Trophoblast cell (in vitro differentiated cells and primary cell): ENCODE results near the gene C13orf42.

ENCODE experiments used
- DNase-seq, 2 donors: peaks; one replicate each; pipeline ENCODE4 v3.0.0-alpha.2; 2016
- H2AFZ ChIP-seq: 2 replicates; pipeline ENCODE4 v1.6.1; 2013; ENCODE audit warnings: low read length, moderate library complexity, mild to moderate bottlenecking; ENCODE audit not compliant: insufficient read depth, poor library complexity
- H2AK5ac ChIP-seq: 2 replicates; pipeline ENCODE4 v1.6.1; 2013; ENCODE audit warnings: mild to moderate bottlenecking, low read length
- H2BK120ac ChIP-seq: 2 replicates; pipeline ENCODE4 v1.6.1; 2013; ENCODE audit warnings: low read length, mild to moderate bottlenecking, moderate library complexity; ENCODE audit not compliant: insufficient read depth, poor library complexity
- H2BK12ac ChIP-seq: 2 replicates; pipeline ENCODE4 v1.6.1; 2013; ENCODE audit warnings: mild to moderate bottlenecking, low read length, moderate library complexity
- H2BK5ac ChIP-seq: 2 replicates; pipeline ENCODE4 v1.6.1; 2013; ENCODE audit warnings: low read length, low read depth, moderate library complexity, mild to moderate bottlenecking; ENCODE audit not compliant: poor library complexity
- H3K14ac ChIP-seq: 2 replicates; pipeline ENCODE4 v1.6.1; 2013; ENCODE audit warnings: mild to moderate bottlenecking, low read length
- H3K18ac ChIP-seq: 2 replicates; pipeline ENCODE4 v1.6.1; 2013; ENCODE audit warnings: mild to moderate bottlenecking, low read length
- H3K23ac ChIP-seq: 2 replicates; pipeline ENCODE4 v1.6.1; 2013; ENCODE audit warnings: low read length
- H3K27ac ChIP-seq: 2 replicates; pipeline ENCODE4 v1.5.1; 2013; ENCODE audit warnings: low read depth, mild to moderate bottlenecking, inconsistent platforms, low read length, moderate library complexity
- H3K27me3 ChIP-seq: 2 replicates; pipeline ENCODE4 v1.6.1; 2013; ENCODE audit warnings: inconsistent platforms, mild to moderate bottlenecking, low read length, moderate library complexity; ENCODE audit not compliant: insufficient read depth
- H3K36me3 ChIP-seq, 2 experiments: 1 replicate in 1 of 2; 2 replicates in 1 of 2; pipeline ENCODE4 v1.6.1; 2013; ENCODE audit warnings: low read length in 2 of 2, mild to moderate bottlenecking in 2 of 2, moderate library complexity in 1 of 2; ENCODE audit not compliant: insufficient read depth in 2 of 2, control insufficient read depth in 1 of 2
- H3K4ac ChIP-seq: 2 replicates; pipeline ENCODE4 v1.6.1; 2013; ENCODE audit warnings: low read depth, mild to moderate bottlenecking, low read length, moderate library complexity
- H3K4me1 ChIP-seq, 2 experiments: 1 replicate in 1 of 2; 2 replicates in 1 of 2; pipeline ENCODE4 v1.6.1; 2013; ENCODE audit warnings: low read length in 2 of 2, mild to moderate bottlenecking in 2 of 2, moderate library complexity in 1 of 2; ENCODE audit not compliant: insufficient read depth in 2 of 2, control insufficient read depth in 1 of 2
- H3K4me2 ChIP-seq: 2 replicates; pipeline ENCODE4 v1.6.1; 2013; ENCODE audit warnings: inconsistent platforms, mild to moderate bottlenecking, low read length, moderate library complexity
- H3K4me3 ChIP-seq: 2 replicates; pipeline ENCODE4 v1.5.1; 2013; ENCODE audit warnings: mild to moderate bottlenecking, low read depth, low read length, inconsistent platforms
- H3K79me1 ChIP-seq: one replicate; pipeline ENCODE4 v1.6.1; 2013; ENCODE audit warnings: low read length
- H3K79me2 ChIP-seq: 2 replicates; pipeline ENCODE4 v1.6.1; 2013; ENCODE audit warnings: low read length, mild to moderate bottlenecking; ENCODE audit not compliant: control insufficient read depth, insufficient read depth, poor library complexity
- H3K9ac ChIP-seq: 2 replicates; pipeline ENCODE4 v1.6.1; 2013; ENCODE audit warnings: mild to moderate bottlenecking, low read length
- H3K9me3 ChIP-seq: 2 replicates; pipeline ENCODE4 v1.6.1; 2013; ENCODE audit warnings: low read depth, mild to moderate bottlenecking, control low read depth, inconsistent platforms, low read length; ENCODE audit not compliant: insufficient read depth
- H4K12ac ChIP-seq: 2 replicates; pipeline ENCODE4 v1.6.1; 2013; ENCODE audit warnings: low read depth, mild to moderate bottlenecking, low read length, moderate library complexity
- H4K8ac ChIP-seq: 2 replicates; pipeline ENCODE4 v1.6.1; 2013; ENCODE audit warnings: low read depth, mild to moderate bottlenecking, low read length, moderate library complexity
- H4K91ac ChIP-seq: one replicate; pipeline ENCODE4 v1.6.1; 2013; ENCODE audit warnings: low read depth, mild to moderate bottlenecking, low read length, moderate library complexity
- WGBS: extraction: QIAGEN DNeasy Blood & Tissue Kit; methylation state at CpG from one replicate; pipeline ENCODE4 v1.1.7; 2013; ENCODE audit warnings: missing lambda C conversion rate; ENCODE audit not compliant: insufficient read length, insufficient coverage; ENCODE audit errors: extremely low coverage; 5-methylcytosine and 5-hydroxymethylcytosine counted together

Gene C13orf42

DNA sequence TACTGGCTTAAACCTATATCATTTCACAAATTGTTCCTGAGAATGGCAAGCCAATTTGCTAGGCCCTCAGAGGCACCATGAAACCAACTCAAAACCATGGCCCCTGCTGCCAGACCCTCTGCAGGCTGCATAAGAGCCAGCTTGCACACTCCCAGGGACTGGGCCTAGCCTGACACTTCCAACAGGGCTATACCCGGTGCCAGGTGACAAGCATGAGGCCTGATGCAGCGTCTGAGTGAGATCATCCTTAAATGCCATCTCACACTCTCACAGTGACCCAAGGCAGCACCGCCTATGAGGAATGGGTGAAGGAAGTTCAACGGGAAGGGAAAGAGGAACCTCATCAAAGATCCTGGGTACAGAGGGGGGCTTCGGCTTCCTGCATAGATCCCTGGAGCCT, 65.6 kb downstream of the C13orf42 start:
- no peak overlapping the region for H2AFZ ChIP-seq
- no peak overlapping the region for H3K27ac ChIP-seq
- no peak overlapping the region for H3K4me2 ChIP-seq
- H3K4ac ChIP-seq = no peak overlapping the region
- no peak overlapping the region for H2BK120ac ChIP-seq
- WGBS = no CpG with 5 or more reads among the region's 5 CpGs
- no peak overlapping the region for H2BK5ac ChIP-seq
- no peak for DNase-seq
- no peaks in the 10 kb centered on the region for H3K79me2 ChIP-seq
- H4K12ac ChIP-seq = no peak overlapping the region
- H3K27me3 ChIP-seq = no peaks in the 10 kb centered on the region
- H3K4me3 ChIP-seq = no peak overlapping the region
- H3K23ac ChIP-seq = no peak overlapping the region
- no peak overlapping the region for H3K18ac ChIP-seq
- no peak overlapping the region for H4K91ac ChIP-seq
- no peak overlapping the region for H2BK12ac ChIP-seq
- H3K9me3 ChIP-seq = no peaks in the 10 kb centered on the region
- H3K9ac ChIP-seq = no peak overlapping the region
- H3K14ac ChIP-seq = no peak overlapping the region
- H3K4me1 ChIP-seq = no peaks in the 10 kb centered on the region
- H4K8ac ChIP-seq = no peak overlapping the region
- H3K36me3 ChIP-seq = no peaks in the 10 kb centered on the region
- no peak overlapping the region for H2AK5ac ChIP-seq
- H3K79me1 ChIP-seq = no peaks in the 10 kb centered on the region

DNA sequence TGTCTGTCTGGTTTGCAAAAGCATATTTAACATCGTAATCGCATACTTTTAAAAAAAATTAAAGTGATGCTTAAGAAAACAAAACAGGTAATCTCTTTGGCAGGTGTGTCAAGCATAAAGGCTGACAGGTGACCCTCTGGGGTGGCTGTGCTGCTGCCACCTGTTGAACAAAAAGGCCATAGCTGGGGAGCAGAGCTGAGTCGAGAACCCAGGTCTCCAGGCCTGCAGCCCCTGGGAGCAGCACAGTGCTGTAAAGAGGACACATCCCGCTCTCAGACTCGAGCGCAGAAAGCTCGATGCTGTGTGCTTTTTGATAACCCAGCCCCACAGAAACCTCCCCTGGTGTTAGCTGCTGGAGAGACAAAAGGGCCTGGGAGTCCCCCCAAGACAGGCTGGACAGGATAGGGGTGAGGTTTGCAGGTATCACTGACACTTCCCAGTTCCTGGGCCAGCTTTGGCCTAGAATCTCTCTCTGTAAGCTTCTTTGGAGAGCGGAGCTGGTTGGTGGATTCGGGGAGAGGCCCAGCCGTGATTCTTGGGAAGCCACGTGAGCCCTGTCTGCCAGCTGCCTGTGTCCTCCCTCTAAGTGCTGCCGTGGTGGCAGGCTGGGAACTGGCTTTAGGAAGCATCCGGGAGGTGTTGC, 66.9 kb downstream of the C13orf42 start:
- Histone ChIP-seq H2BK5ac (no peak overlapping the region), H2BK12ac (no peak overlapping the region), H3K27me3 (no peaks in the 10 kb centered on the region), H3K9me3 (peaks cover 2% of the 10 kb centered on the region), H3K23ac (no peak overlapping the region), H4K91ac (no peak overlapping the region), H2AK5ac (no peak overlapping the region), H4K12ac (no peak overlapping the region), H3K4me3 (no peak overlapping the region), H3K4me1 (no peaks in the 10 kb centered on the region), H3K4me2 (no peak overlapping the region), H2BK120ac (no peak overlapping the region), H3K9ac (no peak overlapping the region), H3K79me2 (no peaks in the 10 kb centered on the region), H3K79me1 (no peaks in the 10 kb centered on the region), H3K18ac (no peak overlapping the region), H3K36me3 (no peaks in the 10 kb centered on the region), H3K27ac (no peak overlapping the region), H2AFZ (no peak overlapping the region), H3K4ac (no peak overlapping the region), H4K8ac (no peak overlapping the region), H3K14ac (no peak overlapping the region)
- WGBS = no CpG with 5 or more reads among the region's 13 CpGs
- no peak for DNase-seq

DNA sequence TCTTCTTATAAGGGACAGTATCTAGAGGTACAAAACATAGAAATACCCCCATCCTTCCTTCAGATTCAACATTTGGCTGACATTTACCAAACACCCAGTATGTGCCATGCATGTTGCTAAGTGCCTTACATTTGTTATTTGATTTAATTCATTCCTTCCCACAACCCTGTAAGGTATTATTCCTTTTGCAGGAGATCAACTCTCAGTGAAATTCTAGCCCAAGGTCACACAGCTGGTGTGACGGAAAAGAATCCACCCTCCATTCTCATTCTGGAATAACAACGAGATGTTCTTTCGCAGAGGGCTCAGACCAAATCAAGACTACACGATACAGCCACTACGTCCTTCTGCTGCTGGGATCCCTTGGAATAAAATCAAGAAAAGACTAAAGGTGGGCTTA, 67.8 kb downstream of the C13orf42 start:
- no peaks in the 10 kb centered on the region for H3K79me2 ChIP-seq
- no peaks in the 10 kb centered on the region for H3K36me3 ChIP-seq
- H3K79me1 ChIP-seq = no peaks in the 10 kb centered on the region
- no peak overlapping the region for H3K27ac ChIP-seq
- H2AFZ ChIP-seq = no peak overlapping the region
- no peak overlapping the region for H3K23ac ChIP-seq
- H3K14ac ChIP-seq = no peak overlapping the region
- H3K4me1 ChIP-seq = no peaks in the 10 kb centered on the region
- H4K12ac ChIP-seq = no peak overlapping the region
- H2BK12ac ChIP-seq = no peak overlapping the region
- no peak overlapping the region for H4K91ac ChIP-seq
- no peak overlapping the region for H3K18ac ChIP-seq
- peaks cover 2% of the 10 kb centered on the region for H3K9me3 ChIP-seq
- H3K27me3 ChIP-seq = no peaks in the 10 kb centered on the region
- H4K8ac ChIP-seq = no peak overlapping the region
- H3K4ac ChIP-seq = no peak overlapping the region
- H2AK5ac ChIP-seq = no peak overlapping the region
- DNase-seq = no peak
- no peak overlapping the region for H3K4me3 ChIP-seq
- no peak overlapping the region for H2BK120ac ChIP-seq
- no peak overlapping the region for H3K9ac ChIP-seq
- no CpG with 5 or more reads among the region's 5 CpGs for WGBS
- no peak overlapping the region for H3K4me2 ChIP-seq
- H2BK5ac ChIP-seq = no peak overlapping the region

GRCh38 chr13:51041710-51042109, 69.4 kb downstream of the C13orf42 start:
- H3K27ac ChIP-seq = no peak overlapping the region
- no peak overlapping the region for H4K12ac ChIP-seq
- no peak overlapping the region for H4K8ac ChIP-seq
- H3K14ac ChIP-seq = no peak overlapping the region
- H3K9me3 ChIP-seq = peaks cover 2% of the 10 kb centered on the region
- WGBS = no CpG with 5 or more reads among the region's 5 CpGs
- H3K4ac ChIP-seq = no peak overlapping the region
- no peaks in the 10 kb centered on the region for H3K27me3 ChIP-seq
- no peaks in the 10 kb centered on the region for H3K36me3 ChIP-seq
- H2AFZ ChIP-seq = no peak overlapping the region
- no peak overlapping the region for H4K91ac ChIP-seq
- peak overlapping the region; percentile 76 for H3K23ac ChIP-seq
- H3K4me2 ChIP-seq = no peak overlapping the region
- H3K9ac ChIP-seq = peak overlapping the region; percentile 33
- H3K79me1 ChIP-seq = no peaks in the 10 kb centered on the region
- H2AK5ac ChIP-seq = no peak overlapping the region
- DNase-seq = no peak
- H3K4me3 ChIP-seq = peak overlapping the region; percentile 48
- no peak overlapping the region for H2BK5ac ChIP-seq
- no peak overlapping the region for H2BK12ac ChIP-seq
- no peak overlapping the region for H2BK120ac ChIP-seq
- no peak overlapping the region for H3K18ac ChIP-seq
- H3K4me1 ChIP-seq = no peaks in the 10 kb centered on the region
- H3K79me2 ChIP-seq = no peaks in the 10 kb centered on the region
